Measurements from ENCODE around the gene WWOX.

GRCh38 chr16:79013930-79014660, 914.6 kb downstream of the WWOX start:
- TF ChIP-seq, protein P1, sequence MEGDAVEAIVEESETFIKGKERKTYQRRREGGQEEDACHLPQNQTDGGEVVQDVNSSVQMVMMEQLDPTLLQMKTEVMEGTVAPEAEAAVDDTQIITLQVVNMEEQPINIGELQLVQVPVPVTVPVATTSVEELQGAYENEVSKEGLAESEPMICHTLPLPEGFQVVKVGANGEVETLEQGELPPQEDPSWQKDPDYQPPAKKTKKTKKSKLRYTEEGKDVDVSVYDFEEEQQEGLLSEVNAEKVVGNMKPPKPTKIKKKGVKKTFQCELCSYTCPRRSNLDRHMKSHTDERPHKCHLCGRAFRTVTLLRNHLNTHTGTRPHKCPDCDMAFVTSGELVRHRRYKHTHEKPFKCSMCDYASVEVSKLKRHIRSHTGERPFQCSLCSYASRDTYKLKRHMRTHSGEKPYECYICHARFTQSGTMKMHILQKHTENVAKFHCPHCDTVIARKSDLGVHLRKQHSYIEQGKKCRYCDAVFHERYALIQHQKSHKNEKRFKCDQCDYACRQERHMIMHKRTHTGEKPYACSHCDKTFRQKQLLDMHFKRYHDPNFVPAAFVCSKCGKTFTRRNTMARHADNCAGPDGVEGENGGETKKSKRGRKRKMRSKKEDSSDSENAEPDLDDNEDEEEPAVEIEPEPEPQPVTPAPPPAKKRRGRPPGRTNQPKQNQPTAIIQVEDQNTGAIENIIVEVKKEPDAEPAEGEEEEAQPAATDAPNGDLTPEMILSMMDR (IDR thresholded peaks at IDR 0.05; ENCODE audit: poor library complexity, severe bottlenecking): no peak
- TF ChIP-seq SMC3 (conservative IDR thresholded peaks at IDR 0.05; ENCODE audit: poor library complexity): no peak

Data from neural cell (in vitro differentiated cells).